ENCODE measurements around the gene MYH11. TPM values are rescaled to one million over a fixed set of nuclear protein-coding genes. Genes with fewer than 3 reads are reported as not detected.

The MYH11 gene
- total RNA-seq, 1 donor from 2014 or later = 1.9 TPM

- Mint-ChIP-seq H3K27me3 (ENCODE audit: unreplicated experiment) (no peaks in the 10 kb centered on the region), H3K27ac (ENCODE audit: unreplicated experiment) (no peak overlapping the region), H3K36me3 (ENCODE audit: unreplicated experiment) (peaks cover 28% of the 10 kb centered on the region), H3K9me3 (ENCODE audit: unreplicated experiment) (no peaks in the 10 kb centered on the region), H3K4me3 (ENCODE audit: unreplicated experiment) (no peak overlapping the region), H3K4me1 (ENCODE audit: unreplicated experiment) (peaks cover 10% of the 10 kb centered on the region)
- no peak for DNase-seq (ENCODE audit: extremely low spot score, unreplicated experiment)
- TF ChIP-seq CTCF (IDR thresholded peaks at IDR 0.05) = no peak
Observed at GRCh38 chr16:15865742-15866141, 8.9 kb upstream of the MYH11 start.

GRCh38 chr16:15864939-15865338 is 8.1 kb upstream of the MYH11 start:
- Mint-ChIP-seq H3K4me1 (ENCODE audit: unreplicated experiment) (peaks cover 10% of the 10 kb centered on the region), H3K4me3 (ENCODE audit: unreplicated experiment) (no peak overlapping the region), H3K27ac (ENCODE audit: unreplicated experiment) (no peak overlapping the region), H3K9me3 (ENCODE audit: unreplicated experiment) (no peaks in the 10 kb centered on the region), H3K36me3 (ENCODE audit: unreplicated experiment) (peaks cover 23% of the 10 kb centered on the region), H3K27me3 (ENCODE audit: unreplicated experiment) (no peaks in the 10 kb centered on the region)
- no peak for TF ChIP-seq CTCF (IDR thresholded peaks at IDR 0.05)
- DNase-seq (ENCODE audit: extremely low spot score, unreplicated experiment) = no peak

DNA sequence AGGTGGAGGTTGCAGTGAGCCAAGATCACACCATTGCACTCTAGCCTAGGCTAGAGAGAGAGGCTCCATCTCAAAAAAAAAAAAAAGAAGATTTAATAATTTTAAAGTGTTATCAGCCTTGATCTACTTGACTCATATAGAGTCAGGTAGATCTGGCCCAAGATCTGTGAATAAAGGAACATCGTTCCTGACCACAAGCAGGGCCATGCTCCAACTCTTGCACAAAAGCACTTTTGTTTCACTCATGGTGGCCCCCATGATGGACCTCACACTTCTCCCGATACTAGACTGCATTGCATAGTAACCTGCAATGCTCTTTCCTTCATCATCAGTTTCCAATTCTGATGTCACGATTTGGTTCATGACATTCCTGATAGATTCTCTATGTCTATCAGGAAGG is 5.2 kb upstream of the MYH11 start:
- Mint-ChIP-seq H3K36me3 (ENCODE audit: unreplicated experiment) (peaks cover 13% of the 10 kb centered on the region), H3K9me3 (ENCODE audit: unreplicated experiment) (no peaks in the 10 kb centered on the region), H3K27ac (ENCODE audit: unreplicated experiment) (no peak overlapping the region), H3K27me3 (ENCODE audit: unreplicated experiment) (peaks cover 8% of the 10 kb centered on the region), H3K4me1 (ENCODE audit: unreplicated experiment) (peaks cover 19% of the 10 kb centered on the region), H3K4me3 (ENCODE audit: unreplicated experiment) (no peak overlapping the region)
- DNase-seq (ENCODE audit: extremely low spot score, unreplicated experiment) = no peak
- TF ChIP-seq CTCF (IDR thresholded peaks at IDR 0.05) = no peak

GRCh38 chr16:15858921-15859668 is 2.3 kb upstream of the MYH11 start:
- DNase-seq (ENCODE audit: extremely low spot score, unreplicated experiment) = no peak
- H3K27me3 Mint-ChIP-seq (ENCODE audit: unreplicated experiment) = peaks cover 32% of the 10 kb centered on the region
- H3K9me3 Mint-ChIP-seq (ENCODE audit: unreplicated experiment) = no peaks in the 10 kb centered on the region
- peak overlapping the region; percentile 42 for H3K4me3 Mint-ChIP-seq (ENCODE audit: unreplicated experiment)
- no peak for TF ChIP-seq CTCF (IDR thresholded peaks at IDR 0.05)
- peaks cover 11% of the 10 kb centered on the region for H3K4me1 Mint-ChIP-seq (ENCODE audit: unreplicated experiment)
- no peaks in the 10 kb centered on the region for H3K36me3 Mint-ChIP-seq (ENCODE audit: unreplicated experiment)
- no peak overlapping the region for H3K27ac Mint-ChIP-seq (ENCODE audit: unreplicated experiment)

- H3K36me3 Mint-ChIP-seq (ENCODE audit: unreplicated experiment) = no peaks in the 10 kb centered on the region
- TF ChIP-seq CTCF (IDR thresholded peaks at IDR 0.05) = no peak
- H3K9me3 Mint-ChIP-seq (ENCODE audit: unreplicated experiment) = no peaks in the 10 kb centered on the region
- H3K27me3 Mint-ChIP-seq (ENCODE audit: unreplicated experiment) = peaks cover 38% of the 10 kb centered on the region
- H3K27ac Mint-ChIP-seq (ENCODE audit: unreplicated experiment) = peak overlapping the region; percentile 33
- H3K4me3 Mint-ChIP-seq (ENCODE audit: unreplicated experiment) = peak overlapping the region; percentile 81
- DNase-seq (ENCODE audit: extremely low spot score, unreplicated experiment) = peak; percentile 85
- H3K4me1 Mint-ChIP-seq (ENCODE audit: unreplicated experiment) = peaks cover 11% of the 10 kb centered on the region
Observed at GRCh38 chr16:15857724-15858560, 1.1 kb upstream of the MYH11 start.
